ENCODE measurements around the gene TAC3.
"Not testable (repeated sequence)": the region's sequence is repeated elsewhere in the genome, so short reads cannot be mapped to it uniquely, and the experiment has no call there.

- TF ChIP-seq CTCF (IDR thresholded peaks at IDR 0.05 in 4 of 5, conservative IDR thresholded peaks at IDR 0.05 in 1 of 5); POLR2A (IDR thresholded peaks at IDR 0.05): not testable (repeated sequence)
Observed at GRCh38 chr12:57018353-57018752, 2.0 kb upstream of the TAC3 start.

Measured in gastrocnemius medialis (tissue), 4 donors.